ENCODE results near the gene CCL15. TPM values are rescaled to one million over a fixed set of nuclear protein-coding genes. Genes with fewer than 3 reads are reported as not detected.

CCL15 gene
- total and polyA plus RNA-seq, 5 donors, result not detected

DNA sequence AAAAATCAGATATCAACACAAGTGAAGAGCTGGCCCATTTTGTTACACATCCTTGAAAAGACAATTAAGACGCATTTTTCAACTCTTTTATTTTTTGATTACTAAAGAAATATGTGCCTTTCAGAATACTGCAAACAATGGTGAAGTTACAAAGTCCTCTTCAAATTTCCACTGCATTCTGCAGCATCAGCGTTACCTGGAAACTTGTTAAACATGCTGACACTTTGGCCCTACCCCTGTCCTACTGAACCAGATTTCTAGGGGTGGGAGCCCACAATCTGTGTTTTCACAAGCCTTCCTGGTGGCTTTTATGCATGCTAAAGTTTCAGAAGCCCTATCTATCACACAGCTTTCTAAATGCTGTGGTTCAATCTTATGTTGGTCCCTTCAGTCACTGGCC, 10.3 kb downstream of the CCL15 start:
- Histone ChIP-seq H3K4me1 (ENCODE audit: control insufficient read depth, insufficient read depth, low read length) (peaks cover 4% of the 10 kb centered on the region), H3K4me3 (ENCODE audit: low read length) (no peak overlapping the region), H3K27ac (ENCODE audit: low read length) (no peak overlapping the region), H3K27me3 (ENCODE audit: control insufficient read depth, insufficient read depth) (no peaks in the 10 kb centered on the region), H3K9me3 (ENCODE audit: control insufficient read depth, low read length) (no peaks in the 10 kb centered on the region)
- ATAC-seq, result no peak
- WGBS, result 95% methylated on average over 2 of the region's 2 CpGs
- intact Hi-C loops (cut with DNase I), result no loop called here
- DNase-seq, result no peak

DNA sequence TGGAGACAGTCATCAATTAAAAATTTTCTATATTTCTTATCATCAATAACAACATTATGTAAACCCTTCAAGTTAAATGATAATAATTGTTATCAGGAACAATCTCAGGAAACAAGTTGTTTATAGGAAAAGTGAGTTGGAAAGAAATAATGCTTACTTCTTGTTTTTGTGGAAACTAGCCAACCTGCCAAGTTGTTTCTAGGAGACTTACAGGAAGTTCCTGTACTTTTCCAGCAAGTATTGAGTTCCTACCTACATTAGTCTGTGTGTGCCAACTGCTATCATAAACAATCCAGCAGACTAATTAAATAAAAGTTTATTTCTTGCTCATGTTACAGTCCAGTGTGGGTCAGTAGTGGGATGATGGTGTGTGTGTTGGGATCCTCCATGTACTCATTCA, 13.2 kb downstream of the CCL15 start:
- no peaks in the 10 kb centered on the region for H3K27me3 ChIP-seq (ENCODE audit: control insufficient read depth, insufficient read depth)
- intact Hi-C loops (cut with DNase I), result no loop called here
- H3K9me3 ChIP-seq (ENCODE audit: control insufficient read depth, low read length), result no peaks in the 10 kb centered on the region
- no peak overlapping the region for H3K4me3 ChIP-seq (ENCODE audit: low read length)
- DNase-seq, result no peak
- no peak overlapping the region for H3K27ac ChIP-seq (ENCODE audit: low read length)
- H3K4me1 ChIP-seq (ENCODE audit: control insufficient read depth, insufficient read depth, low read length), result peaks cover 4% of the 10 kb centered on the region
- no peak for ATAC-seq

DNA sequence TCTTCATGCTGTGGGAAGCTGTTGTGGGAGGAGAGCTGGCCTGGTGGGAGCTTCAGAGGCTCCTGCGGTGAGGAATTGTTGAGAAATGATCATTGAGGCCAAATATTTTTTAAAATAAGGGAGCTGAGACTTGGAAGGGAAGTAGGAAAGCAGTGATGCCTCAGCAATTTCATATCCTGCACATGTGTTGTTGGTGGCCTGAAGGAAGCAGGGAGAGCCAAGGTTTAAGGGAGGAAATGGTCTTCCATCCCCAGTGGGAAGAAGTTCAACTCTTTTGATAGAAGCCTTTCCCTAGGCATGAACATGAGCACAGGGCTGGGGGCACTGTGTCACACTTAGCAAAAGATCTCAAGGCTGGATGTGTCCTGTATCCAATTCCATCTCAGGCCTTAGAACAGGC, 14.7 kb downstream of the CCL15 start, which contains the start of gene CCL14:
Gene CCL14 (minus strand): TSS at position 87 of the 400 bp plus-strand sequence. CDS start 80 bp downstream, at position 7.
- Histone ChIP-seq H3K27me3 (ENCODE audit: control insufficient read depth, insufficient read depth) (no peaks in the 10 kb centered on the region), H3K27ac (ENCODE audit: low read length) (peak within 1 kb of the TSS; percentile 75), H3K9me3 (ENCODE audit: control insufficient read depth, low read length) (no peaks in the 10 kb centered on the region), H3K4me1 (ENCODE audit: control insufficient read depth, insufficient read depth, low read length) (peaks cover 4% of the 10 kb centered on the region), H3K4me3 (ENCODE audit: low read length) (peak within 1 kb of the TSS; percentile 25)
- no peak for ATAC-seq
- intact Hi-C loops (cut with DNase I), result no loop called here
- no peak for DNase-seq
- 48% methylated on average over 1 of the region's 1 CpG for WGBS

DNA sequence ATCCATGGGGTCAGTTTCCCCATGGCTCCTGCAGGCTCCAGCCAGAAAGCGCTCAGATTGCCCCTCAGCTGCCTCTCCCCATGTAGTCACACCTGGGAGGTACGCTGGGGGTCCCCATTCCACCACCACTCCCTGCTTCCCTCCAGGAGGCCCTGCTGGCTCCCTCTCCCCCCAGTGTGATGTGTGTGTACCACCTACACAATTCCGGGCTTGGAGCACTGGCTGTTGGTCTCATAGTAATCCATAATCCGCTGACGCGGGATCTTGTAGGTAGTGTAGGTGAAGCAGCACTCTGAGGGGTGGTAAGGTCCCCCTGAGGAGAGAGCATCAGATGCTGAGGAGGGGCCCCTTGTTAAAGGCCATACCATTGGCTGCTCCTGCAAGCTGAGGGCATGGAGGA, 17.2 kb downstream of the CCL15 start:
- 94% methylated on average over 6 of the region's 6 CpGs for WGBS
- intact Hi-C loops (cut with DNase I), result no loop called here
- no peak overlapping the region for H3K4me3 ChIP-seq (ENCODE audit: low read length)

DNA sequence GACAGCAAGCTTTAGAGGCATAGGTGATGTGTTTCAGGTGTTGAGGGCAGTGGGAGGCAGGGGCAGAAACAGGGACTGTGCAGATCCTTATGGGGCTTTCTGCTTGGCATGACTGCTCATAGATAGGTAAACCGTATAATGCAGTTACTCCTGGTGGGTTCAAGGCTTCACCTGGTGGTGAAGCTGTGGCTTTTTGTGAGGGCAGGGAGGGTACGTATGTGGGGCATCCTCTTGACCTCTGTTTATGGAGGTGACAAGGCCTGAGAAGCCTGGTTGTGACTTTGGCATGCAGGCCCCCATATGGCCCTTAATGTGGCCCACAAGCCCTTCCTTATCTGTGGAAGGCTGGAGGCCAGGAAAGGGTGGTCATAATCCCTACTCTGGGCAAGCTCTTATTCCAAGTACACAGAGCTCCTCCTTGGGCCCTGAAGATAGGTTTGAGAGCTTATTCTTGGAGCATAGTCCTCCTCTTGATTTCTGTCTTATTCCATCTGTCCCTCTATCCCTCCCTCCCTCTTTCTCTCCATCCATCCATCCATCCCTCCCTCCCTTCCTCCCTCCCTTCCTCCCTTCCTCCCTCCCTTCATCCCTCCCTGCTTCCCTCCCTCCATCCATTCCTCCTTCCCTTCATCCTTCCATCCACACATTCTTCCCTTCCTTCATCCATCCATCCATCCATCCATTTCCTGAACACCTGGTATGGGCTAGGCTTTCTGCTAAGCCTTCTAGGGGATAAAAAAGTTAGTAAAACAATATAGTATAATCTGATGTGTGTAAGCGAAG, 18.8 kb downstream of the CCL15 start:
- Histone ChIP-seq H3K4me3 (ENCODE audit: low read length) (no peak overlapping the region), H3K27me3 (ENCODE audit: control insufficient read depth, insufficient read depth) (no peaks in the 10 kb centered on the region), H3K9me3 (ENCODE audit: control insufficient read depth, low read length) (no peaks in the 10 kb centered on the region), H3K4me1 (ENCODE audit: control insufficient read depth, insufficient read depth, low read length) (peaks cover 4% of the 10 kb centered on the region), H3K27ac (ENCODE audit: low read length) (no peak overlapping the region)
- ATAC-seq, result no peak
- 85% methylated on average over 3 of the region's 3 CpGs for WGBS
- intact Hi-C loops (cut with DNase I), result no loop called here
- DNase-seq, result no peak

More for the DNA sequence above, 17.2 kb downstream of the CCL15 start:
- DNase-seq, result no peak
- H3K27me3 ChIP-seq (ENCODE audit: control insufficient read depth, insufficient read depth), result no peaks in the 10 kb centered on the region
- no peak overlapping the region for H3K27ac ChIP-seq (ENCODE audit: low read length)
- H3K4me1 ChIP-seq (ENCODE audit: control insufficient read depth, insufficient read depth, low read length), result peaks cover 4% of the 10 kb centered on the region
- ATAC-seq, result no peak
- no peaks in the 10 kb centered on the region for H3K9me3 ChIP-seq (ENCODE audit: control insufficient read depth, low read length)

DNA sequence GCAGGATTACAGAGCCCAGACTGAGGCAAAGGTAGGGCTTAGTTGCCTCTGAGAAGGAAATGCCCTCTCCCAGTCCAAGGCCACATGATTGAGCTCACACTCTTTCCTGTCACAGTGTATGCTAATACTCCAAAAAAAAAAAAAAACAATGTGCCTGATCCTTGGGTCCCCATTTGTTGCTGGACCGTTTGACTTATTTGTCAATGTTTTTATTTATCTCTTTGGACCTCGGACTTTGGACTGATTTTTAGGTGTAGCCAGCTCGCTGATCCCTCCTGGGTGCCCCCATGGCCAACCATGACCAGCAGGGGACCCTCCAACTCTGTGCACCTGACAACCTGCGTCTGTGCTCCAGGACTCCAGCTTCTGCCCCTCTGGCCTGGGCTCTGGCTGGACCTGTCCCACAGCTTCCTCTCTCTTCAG, 19.4 kb downstream of the CCL15 start:
- no peak overlapping the region for H3K4me3 ChIP-seq (ENCODE audit: low read length)
- no peaks in the 10 kb centered on the region for H3K9me3 ChIP-seq (ENCODE audit: control insufficient read depth, low read length)
- DNase-seq, result no peak
- ATAC-seq, result no peak
- H3K4me1 ChIP-seq (ENCODE audit: control insufficient read depth, insufficient read depth, low read length), result peaks cover 2% of the 10 kb centered on the region
- H3K27ac ChIP-seq (ENCODE audit: low read length), result no peak overlapping the region
- no peaks in the 10 kb centered on the region for H3K27me3 ChIP-seq (ENCODE audit: control insufficient read depth, insufficient read depth)
- WGBS, result 78% methylated on average over 4 of the region's 4 CpGs
- intact Hi-C loops (cut with DNase I), result no loop called here

DNA sequence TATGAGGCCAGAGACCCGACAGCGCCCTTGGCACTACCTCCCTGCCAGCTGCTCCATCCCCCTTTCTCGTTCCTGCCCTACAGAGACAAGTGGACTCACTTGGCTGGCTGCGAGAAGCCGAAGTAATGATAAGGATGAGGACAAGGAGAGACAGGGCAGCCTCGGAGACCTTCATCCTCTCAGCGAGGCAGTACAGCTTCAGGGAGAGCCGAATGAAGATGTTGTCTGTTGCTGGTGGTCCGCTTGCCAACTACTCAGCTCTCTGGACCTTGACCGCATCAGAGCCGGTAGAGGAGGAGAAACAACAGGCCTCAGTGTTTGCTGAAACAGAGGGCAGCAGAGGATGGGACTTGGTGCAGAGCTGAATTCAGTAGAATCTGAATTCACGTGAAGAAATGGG, 20.1 kb downstream of the CCL15 start, which contains the start of gene CCL16:
Gene CCL16 (minus strand): TSS at position 252 of the 400 bp plus-strand sequence. CDS start 77 bp downstream, at position 175.
- DNase-seq, result no peak
- no peaks in the 10 kb centered on the region for H3K4me1 ChIP-seq (ENCODE audit: control insufficient read depth, insufficient read depth, low read length)
- no peaks in the 10 kb centered on the region for H3K9me3 ChIP-seq (ENCODE audit: control insufficient read depth, low read length)
- no peak for ATAC-seq
- intact Hi-C loops (cut with DNase I), result no loop called here
- H3K27me3 ChIP-seq (ENCODE audit: control insufficient read depth, insufficient read depth), result no peaks in the 10 kb centered on the region
- WGBS, result 89% methylated on average over 12 of the region's 12 CpGs
- no peak within 1 kb of the TSS for H3K4me3 ChIP-seq (ENCODE audit: low read length)
- H3K27ac ChIP-seq (ENCODE audit: low read length), result no peak within 1 kb of the TSS

DNA sequence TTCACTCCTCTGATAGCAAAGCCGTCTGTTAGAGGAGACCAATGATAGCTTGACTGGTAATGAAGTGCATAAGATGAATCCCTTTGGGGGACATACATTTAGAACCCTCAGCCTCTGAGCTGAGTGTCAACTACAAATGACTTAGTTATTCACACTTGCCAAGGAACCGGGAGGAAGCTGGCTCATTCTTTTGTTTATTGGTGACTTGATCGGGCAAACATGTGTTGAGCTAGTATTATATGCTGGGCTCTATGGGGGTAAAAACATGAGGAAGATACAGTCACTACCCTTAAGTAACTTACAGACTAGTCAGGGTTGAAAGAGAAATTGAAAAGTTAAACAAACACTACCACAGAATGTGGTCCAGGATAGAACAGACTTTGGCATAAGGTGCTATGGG, 23.0 kb downstream of the CCL15 start:
- no peak overlapping the region for H3K4me3 ChIP-seq (ENCODE audit: low read length)
- DNase-seq (no peak), ATAC-seq (no peak)
- intact Hi-C loops (cut with DNase I), result loop anchor here in 2 of 4 donors (10.0 kb wide), 2 partner anchors 166 to 496 kb away; no protein-coding TSS in a partner anchor
- 82% methylated on average over 3 of the region's 3 CpGs for WGBS
- no peaks in the 10 kb centered on the region for H3K27me3 ChIP-seq (ENCODE audit: control insufficient read depth, insufficient read depth)
- no peaks in the 10 kb centered on the region for H3K9me3 ChIP-seq (ENCODE audit: control insufficient read depth, low read length)
- H3K27ac ChIP-seq (ENCODE audit: low read length), result no peak overlapping the region
- H3K4me1 ChIP-seq (ENCODE audit: control insufficient read depth, insufficient read depth, low read length), result no peaks in the 10 kb centered on the region

DNA sequence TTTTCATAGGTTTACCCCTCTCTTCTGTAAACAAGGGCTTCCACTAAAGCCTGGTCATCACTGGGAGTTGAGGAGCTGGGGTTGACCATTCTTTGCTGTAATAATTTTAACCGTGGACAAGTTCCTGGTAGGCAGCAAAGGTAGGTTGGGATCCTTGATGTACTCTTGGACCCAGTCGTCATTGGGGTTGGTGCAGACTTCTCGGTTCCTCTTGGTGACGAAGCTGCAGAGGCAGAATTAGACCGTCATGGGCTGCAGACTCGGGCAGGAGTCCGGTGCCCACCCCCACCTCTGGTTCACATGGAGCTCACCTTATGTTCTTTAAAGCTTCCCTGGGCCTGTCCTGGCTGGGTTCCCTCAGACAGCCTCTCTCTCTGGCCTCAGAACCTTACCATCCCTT, 23.8 kb downstream of the CCL15 start:
- no peak for ATAC-seq

DNA sequence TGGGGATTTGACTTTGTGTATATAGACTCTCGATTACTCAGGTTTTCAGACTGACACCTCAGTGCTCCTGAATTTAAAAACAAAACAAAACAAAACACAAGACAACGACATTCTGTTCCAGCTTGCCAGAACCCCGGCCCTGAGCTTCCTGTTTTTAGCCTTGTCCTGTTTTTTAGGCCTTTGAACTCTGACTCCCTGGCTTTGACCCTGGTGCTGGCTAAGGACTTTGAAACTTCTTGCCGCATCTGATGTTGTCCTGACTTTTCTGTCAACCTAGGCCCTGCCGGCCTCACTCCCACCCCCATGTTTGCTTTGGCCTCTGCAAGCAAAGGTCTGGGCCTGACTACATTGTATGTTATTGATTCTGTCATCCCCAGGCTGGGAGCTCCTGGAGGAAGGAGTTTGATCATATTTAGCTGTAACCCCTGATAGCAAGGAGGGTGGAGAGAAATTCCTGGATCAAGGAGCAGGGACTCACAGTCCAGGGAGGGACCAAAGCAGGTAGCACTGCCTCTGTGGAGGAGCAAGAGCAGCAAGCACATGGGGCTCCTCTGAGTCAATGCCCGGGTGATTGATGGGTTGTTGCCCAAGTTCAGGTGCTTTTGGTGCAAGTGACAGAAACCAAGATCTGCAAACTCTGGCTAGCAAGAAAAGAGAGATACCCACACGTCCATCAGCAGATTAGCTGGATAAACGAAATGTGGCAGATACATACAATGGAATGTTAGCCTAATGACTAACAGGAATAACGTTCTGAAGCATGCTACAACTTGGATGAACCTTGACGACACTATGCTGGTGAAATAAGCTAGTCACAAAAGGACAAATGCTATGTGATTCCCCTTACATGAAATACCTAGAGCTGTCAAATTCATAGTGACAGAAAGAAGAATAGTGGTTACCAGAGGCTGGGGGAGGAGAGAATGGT, 27.8 kb downstream of the CCL15 start:
- DNase-seq, result peak in 2 of 3 donors; percentile 12 to 59
- Histone ChIP-seq H3K27ac (ENCODE audit: low read length) (no peak overlapping the region), H3K9me3 (ENCODE audit: control insufficient read depth, low read length) (no peaks in the 10 kb centered on the region), H3K4me1 (ENCODE audit: control insufficient read depth, insufficient read depth, low read length) (no peaks in the 10 kb centered on the region), H3K27me3 (ENCODE audit: control insufficient read depth, insufficient read depth) (no peaks in the 10 kb centered on the region), H3K4me3 (ENCODE audit: low read length) (no peak overlapping the region)
- intact Hi-C loops (cut with DNase I), result loop anchor here in 2 of 4 donors (5.0 to 10.0 kb wide), 3 partner anchors 171 to 501 kb away; no protein-coding TSS in a partner anchor
- peak; percentile 64 to 71 for ATAC-seq
- 55% methylated on average over 10 of the region's 10 CpGs for WGBS

More for the DNA sequence above, 23.8 kb downstream of the CCL15 start:
- no peak overlapping the region for H3K4me3 ChIP-seq (ENCODE audit: low read length)
- no peaks in the 10 kb centered on the region for H3K4me1 ChIP-seq (ENCODE audit: control insufficient read depth, insufficient read depth, low read length)
- H3K27ac ChIP-seq (ENCODE audit: low read length), result no peak overlapping the region
- intact Hi-C loops (cut with DNase I), result loop anchor here in 2 of 4 donors (10.0 kb wide), 2 partner anchors 167 to 497 kb away; no protein-coding TSS in a partner anchor
- no peak for DNase-seq
- H3K27me3 ChIP-seq (ENCODE audit: control insufficient read depth, insufficient read depth), result no peaks in the 10 kb centered on the region
- 95% methylated on average over 7 of the region's 7 CpGs for WGBS
- H3K9me3 ChIP-seq (ENCODE audit: control insufficient read depth, low read length), result no peaks in the 10 kb centered on the region

DNA sequence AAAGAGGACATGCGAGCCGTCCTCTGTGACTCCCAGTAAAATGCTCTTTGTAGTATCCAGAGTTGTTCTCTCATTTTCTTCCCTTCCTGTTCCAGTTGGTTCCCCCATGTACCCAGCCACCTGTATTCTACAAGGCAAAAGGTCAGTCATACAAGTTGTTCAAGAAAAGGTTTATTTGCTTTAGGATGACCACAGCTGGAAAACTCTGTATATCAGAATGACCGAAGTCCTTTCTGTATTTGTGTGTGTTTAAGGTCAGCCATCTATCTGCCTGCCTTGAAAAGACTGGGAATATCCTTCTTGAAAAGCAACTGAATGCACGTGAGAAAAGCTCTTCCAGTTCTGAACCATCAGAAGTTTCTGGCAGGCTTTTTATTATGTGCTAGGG, 28.4 kb downstream of the CCL15 start:
- H3K9me3 ChIP-seq (ENCODE audit: control insufficient read depth, low read length), result no peaks in the 10 kb centered on the region
- ATAC-seq (no peak), DNase-seq (no peak)
- no peaks in the 10 kb centered on the region for H3K27me3 ChIP-seq (ENCODE audit: control insufficient read depth, insufficient read depth)
- no peak overlapping the region for H3K27ac ChIP-seq (ENCODE audit: low read length)
- no peak overlapping the region for H3K4me3 ChIP-seq (ENCODE audit: low read length)
- H3K4me1 ChIP-seq (ENCODE audit: control insufficient read depth, insufficient read depth, low read length), result no peaks in the 10 kb centered on the region
- intact Hi-C loops (cut with DNase I), result loop anchor here in 2 of 4 donors (5.0 to 10.0 kb wide), 3 partner anchors 172 to 502 kb away; no protein-coding TSS in a partner anchor
- 73% methylated on average over 4 of the region's 4 CpGs for WGBS

Measured in right cardiac atrium (tissue), 5 donors.